Right cardiac atrium (tissue), 5 donors: Measurements from ENCODE around the gene SHROOM4. TPM values are rescaled to one million over a fixed set of nuclear protein-coding genes. Genes with fewer than 3 reads are reported as not detected.
A peak's percentile ranks its signal among the peaks of the same experiment; 100 is the strongest.

Source experiments
- ATAC-seq, 2 donors: fragments of 200-7000 bp; cut with Tn5 transposase; one replicate each; pipeline versions ENCODE4 v1.8.0 to v1.9.1; 2020; ENCODE audit warnings: moderate library complexity in 2 of 2, mild to moderate bottlenecking in 1 of 2
- DNase-seq, 3 donors: peaks; one replicate each; pipeline ENCODE4 v3.0.0-alpha.2; 2020
- H3K27ac ChIP-seq: one replicate; pipeline ENCODE4 v1.5.1; 2013; ENCODE audit warnings: mild to moderate bottlenecking, low read length, control low read depth, moderate library complexity
- H3K27me3 ChIP-seq: one replicate; pipeline ENCODE4 v1.6.1; 2013; ENCODE audit not compliant: control insufficient read depth, insufficient read depth
- H3K4me1 ChIP-seq: one replicate; pipeline ENCODE4 v1.6.1; 2013; ENCODE audit warnings: low read length; ENCODE audit not compliant: control insufficient read depth, insufficient read depth
- H3K4me3 ChIP-seq: one replicate; pipeline ENCODE4 v1.5.1; 2013; ENCODE audit warnings: low read length, control low read depth
- H3K9me3 ChIP-seq: one replicate; pipeline ENCODE4 v1.6.1; 2013; ENCODE audit warnings: low read length; ENCODE audit not compliant: control insufficient read depth
- WGBS: extraction: QIAGEN DNeasy Blood & Tissue Kit; methylation state at CpG from one replicate; pipeline ENCODE4 v1.1.7; 2013; 5-methylcytosine and 5-hydroxymethylcytosine counted together
- intact Hi-C, 4 donors: fragments of 100-400 bp; cut with DNase I; formaldehyde crosslinking; loops; one replicate each; pipeline versions ENCODE4 v1.11.0 to v1.14.0; 2022 to 2023
- polyA plus RNA-seq: library from polyadenylated mRNA; stranded (reverse); fragments of 200-250 nt; gene quantifications from one replicate; pipeline ENCODE4 v1.2.3, GENCODE V29; 2013
- total RNA-seq, 4 donors: library from RNA; stranded (reverse); fragmentation: NEBNext Ultra II Directional; extraction: Animal tissue kit (Norgen Biotek cat#: 25700); gene quantifications; one replicate each; pipeline ENCODE4 v1.2.1, GENCODE V29; 2021
- donor health status: healthy with polysubstance abuse.
- donor health status: DM: no; HTN: yes; CAD: no.
- donor health status: DM: no; HTN: no; CAD: no.
- donor health status: DM: no; HTN: yes; CAD: no; lungs with severe emphysema.
- donor health status: DM: yes; HTN: yes; CAD: no.

Gene SHROOM4
- total and polyA plus RNA-seq, 5 donors = 6.2 to 12.9 (median 9.0) TPM

DNA sequence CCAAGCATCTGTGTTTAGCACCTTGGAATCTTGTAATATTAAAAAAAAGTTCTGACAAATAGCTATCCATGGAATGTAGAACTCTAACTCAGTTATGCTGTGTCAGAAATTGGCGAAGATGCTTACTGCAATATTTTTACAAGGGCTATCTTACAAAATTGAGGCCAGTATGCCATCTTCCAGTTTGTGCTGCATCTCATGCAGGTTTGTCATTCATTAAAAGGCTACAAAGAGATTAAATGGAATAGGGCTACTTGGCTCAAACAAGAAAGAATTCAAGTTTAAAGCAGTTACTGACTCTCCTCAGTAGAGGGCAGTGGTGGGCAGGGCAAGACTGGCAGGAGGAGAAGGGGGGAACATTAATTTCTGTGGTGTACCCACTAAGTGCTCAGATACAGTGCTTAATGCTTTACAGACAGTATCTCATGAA lies 66.5 kb downstream of the SHROOM4 start:
- WGBS = 86% methylated on average over 1 of the region's 1 CpG
- intact Hi-C loops = loop anchor here in 3 of 4 donors (2.0 to 10.0 kb wide), 4 partner anchors 67 to 157 kb away; partner anchors contain the start of gene SHROOM4 (in 1 of the 3)
- Histone ChIP-seq H3K27ac (no peak overlapping the region), H3K27me3 (no peaks in the 10 kb centered on the region), H3K9me3 (no peaks in the 10 kb centered on the region), H3K4me1 (no peaks in the 10 kb centered on the region), H3K4me3 (no peak overlapping the region)
- ATAC-seq (peak in 1 of 2 donors; percentile 43), DNase-seq (no peak)

DNA sequence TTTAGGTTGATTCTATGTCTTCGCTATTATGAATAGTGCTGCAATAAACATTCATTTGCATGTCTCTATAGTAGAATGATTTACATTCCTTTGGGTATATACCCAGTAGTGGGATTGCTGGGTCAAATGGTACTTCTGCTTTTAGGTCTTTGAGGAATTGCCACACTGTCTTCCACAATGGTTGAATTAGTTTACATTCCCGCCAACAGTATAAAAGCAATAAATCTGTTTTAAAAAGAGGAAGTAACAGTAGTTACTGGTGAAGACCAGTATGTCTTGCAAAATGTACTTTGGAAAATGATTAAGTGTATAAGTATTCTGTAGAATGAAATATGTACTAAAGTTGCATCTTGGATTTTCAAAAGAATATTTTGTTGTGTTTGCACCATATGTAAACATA lies 77.3 kb downstream of the SHROOM4 start:
- Histone ChIP-seq H3K9me3 (no peaks in the 10 kb centered on the region), H3K27ac (no peak overlapping the region), H3K4me3 (no peak overlapping the region), H3K4me1 (no peaks in the 10 kb centered on the region), H3K27me3 (no peaks in the 10 kb centered on the region)
- WGBS = 84% methylated on average over 2 of the region's 2 CpGs
- DNase-seq (no peak), ATAC-seq (no peak)
- intact Hi-C loops = no loop called here

DNA sequence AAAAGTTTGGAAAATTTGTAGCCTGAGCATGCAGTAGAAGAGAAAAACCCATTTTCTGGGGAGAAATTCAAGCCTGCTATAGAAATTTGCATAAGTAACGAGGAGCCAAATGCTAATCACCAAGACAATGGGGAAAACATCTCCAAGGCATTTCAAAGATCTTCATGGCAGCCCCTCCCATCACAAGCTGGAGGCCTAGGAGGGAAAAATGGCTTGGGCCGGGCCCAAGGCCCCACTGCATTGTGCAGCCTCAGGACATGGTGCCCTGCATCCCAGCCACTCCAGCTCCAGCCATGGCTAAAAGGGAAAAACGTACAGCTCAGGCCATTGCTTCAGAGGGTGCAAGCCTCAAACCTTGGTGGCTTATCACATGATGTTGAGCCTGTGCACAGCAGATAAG lies 87.7 kb downstream of the SHROOM4 start:
- Histone ChIP-seq H3K4me1 (no peaks in the 10 kb centered on the region), H3K27me3 (no peaks in the 10 kb centered on the region), H3K27ac (no peak overlapping the region), H3K9me3 (no peaks in the 10 kb centered on the region), H3K4me3 (no peak overlapping the region)
- intact Hi-C loops = no loop called here
- 90% methylated on average over 3 of the region's 3 CpGs for WGBS
- DNase-seq (no peak), ATAC-seq (no peak)

DNA sequence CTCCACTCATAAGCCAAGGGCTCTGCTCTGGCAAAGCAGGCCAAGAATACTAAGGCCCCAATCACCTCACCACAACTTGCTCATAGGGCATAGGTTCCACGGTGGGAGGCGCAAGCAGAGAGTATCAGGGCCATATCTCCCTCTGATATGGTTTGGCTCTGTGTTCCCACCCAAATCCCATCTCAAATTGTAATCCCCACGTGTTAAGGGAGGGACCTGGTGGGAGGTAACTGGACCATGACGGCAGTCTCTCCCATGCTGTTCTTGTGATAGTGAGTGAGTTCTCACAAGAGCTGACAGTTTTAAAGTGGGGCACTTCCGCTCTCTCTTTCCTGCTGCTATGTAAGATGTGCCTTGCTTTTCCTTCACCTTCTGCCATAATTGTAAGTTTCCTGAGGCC lies 88.7 kb downstream of the SHROOM4 start:
- Histone ChIP-seq H3K27ac (no peak overlapping the region), H3K27me3 (no peaks in the 10 kb centered on the region), H3K9me3 (no peaks in the 10 kb centered on the region), H3K4me1 (no peaks in the 10 kb centered on the region), H3K4me3 (no peak overlapping the region)
- no peak for DNase-seq
- 80% methylated on average over 5 of the region's 5 CpGs for WGBS
- ATAC-seq = no peak
- intact Hi-C loops = no loop called here

DNA sequence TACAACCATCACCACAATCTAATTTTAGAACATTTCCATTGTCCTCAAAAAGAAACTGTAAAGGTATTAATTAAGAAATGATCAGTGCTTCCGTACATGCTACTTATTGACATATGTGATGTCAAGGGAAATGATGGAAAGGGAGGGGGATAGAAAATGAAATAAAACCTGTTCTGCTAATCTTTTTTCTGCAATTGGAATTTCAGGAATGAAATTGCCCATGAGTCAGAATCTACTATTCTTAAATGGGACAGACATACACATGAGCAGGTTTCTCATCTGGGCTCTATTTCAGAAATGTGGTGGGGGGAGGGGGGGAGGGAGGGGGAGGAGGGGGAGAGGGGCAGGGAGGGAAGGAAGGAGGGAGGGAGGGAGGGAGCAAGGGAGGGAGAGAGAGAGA lies 91.0 kb downstream of the SHROOM4 start:
- 95% methylated on average over 1 of the region's 1 CpG for WGBS
- no peak for ATAC-seq
- intact Hi-C loops = no loop called here

DNA sequence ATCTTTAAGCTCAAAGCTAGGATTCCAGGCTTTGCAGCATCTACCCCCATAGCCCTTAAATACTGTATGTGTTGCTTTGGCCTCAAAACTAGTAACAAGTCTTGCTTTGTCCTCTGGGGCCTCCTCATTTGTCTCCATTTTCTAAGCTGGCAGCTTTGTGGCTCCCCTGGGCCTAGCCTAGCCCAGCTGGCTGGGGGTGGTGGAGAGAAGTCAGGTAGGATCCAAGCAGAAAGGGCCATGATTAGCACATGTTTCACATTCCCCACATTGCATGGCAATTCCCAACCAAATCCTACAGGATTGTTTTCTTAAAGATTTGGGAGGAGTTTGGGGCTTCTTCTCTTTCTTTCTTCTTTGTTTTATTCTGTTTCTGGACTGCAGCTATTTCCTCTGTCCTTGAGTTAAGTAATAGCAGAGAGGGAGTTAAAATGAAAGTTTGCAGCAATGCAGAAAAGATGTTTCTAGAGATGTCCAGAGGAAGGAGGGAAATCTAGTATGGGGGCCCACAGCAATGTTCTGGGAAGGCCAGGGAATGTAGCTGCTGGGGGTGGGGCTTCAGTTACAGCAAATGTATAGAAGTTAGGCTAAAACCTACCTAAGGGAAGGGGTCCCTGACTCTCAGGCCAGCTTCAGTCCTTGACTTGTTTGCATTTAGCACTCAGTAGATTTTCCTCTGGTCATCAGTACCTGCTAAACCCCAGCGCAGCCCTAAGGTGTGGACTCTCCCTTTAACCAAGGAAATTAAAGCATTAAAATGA lies 92.1 kb downstream of the SHROOM4 start:
- Histone ChIP-seq H3K4me3 (no peak overlapping the region), H3K9me3 (no peaks in the 10 kb centered on the region), H3K4me1 (no peaks in the 10 kb centered on the region), H3K27ac (no peak overlapping the region), H3K27me3 (no peaks in the 10 kb centered on the region)
- DNase-seq = no peak
- WGBS = 93% methylated on average over 1 of the region's 1 CpG
- intact Hi-C loops = no loop called here
- no peak for ATAC-seq

More for the DNA sequence above, 91.0 kb downstream of the SHROOM4 start:
- H3K9me3 ChIP-seq = no peaks in the 10 kb centered on the region
- H3K4me1 ChIP-seq = no peaks in the 10 kb centered on the region
- no peak for DNase-seq
- H3K27ac ChIP-seq = no peak overlapping the region
- no peaks in the 10 kb centered on the region for H3K27me3 ChIP-seq
- H3K4me3 ChIP-seq = no peak overlapping the region

DNA sequence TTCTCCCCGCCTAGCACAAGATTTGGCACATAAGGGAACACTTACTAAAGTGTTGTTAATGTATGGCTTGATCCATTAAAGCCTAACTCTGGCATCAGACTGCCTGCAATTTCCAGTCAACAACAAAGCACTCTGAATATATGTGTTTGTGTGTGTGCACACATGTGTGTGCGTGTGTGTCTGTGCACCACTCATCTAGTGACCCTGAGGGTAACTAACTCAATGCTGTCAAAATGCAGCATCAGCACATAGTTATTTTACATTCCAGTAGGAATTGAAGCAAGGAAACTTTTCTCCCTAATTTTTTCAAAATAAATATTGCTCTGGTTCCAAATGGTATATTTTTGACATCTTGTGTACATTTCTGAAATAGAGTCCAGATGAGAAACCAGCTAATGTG lies 94.4 kb downstream of the SHROOM4 start:
- 90% methylated on average over 2 of the region's 2 CpGs for WGBS
- H3K27ac ChIP-seq = no peak overlapping the region
- no peaks in the 10 kb centered on the region for H3K4me1 ChIP-seq
- H3K27me3 ChIP-seq = no peaks in the 10 kb centered on the region
- H3K4me3 ChIP-seq = no peak overlapping the region
- intact Hi-C loops = no loop called here
- ATAC-seq (no peak), DNase-seq (no peak)
- no peaks in the 10 kb centered on the region for H3K9me3 ChIP-seq

DNA sequence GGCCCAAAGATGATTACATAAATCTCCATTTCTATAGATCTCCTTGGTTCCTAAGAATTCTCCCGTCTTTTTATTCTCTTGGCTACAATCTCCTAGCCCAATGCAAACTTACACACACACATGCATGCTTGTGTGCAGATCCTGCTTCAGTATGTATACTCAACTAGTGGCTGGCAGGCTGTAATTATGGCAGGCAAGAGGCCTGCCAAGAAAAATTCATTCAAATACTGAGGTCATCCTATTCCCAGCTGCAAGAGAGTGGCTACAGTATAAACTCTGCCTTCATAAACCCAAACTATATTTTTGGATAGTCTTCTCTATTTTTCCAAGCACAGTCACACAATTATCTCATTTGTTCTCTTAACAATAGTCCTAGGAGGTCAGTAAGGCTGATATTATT lies 95.2 kb downstream of the SHROOM4 start:
- ATAC-seq = no peak
- no peak overlapping the region for H3K4me3 ChIP-seq
- 79% methylated on average over 1 of the region's 1 CpG for WGBS
- H3K27ac ChIP-seq = no peak overlapping the region
- H3K9me3 ChIP-seq = no peaks in the 10 kb centered on the region
- no peaks in the 10 kb centered on the region for H3K4me1 ChIP-seq
- intact Hi-C loops = no loop called here
- no peaks in the 10 kb centered on the region for H3K27me3 ChIP-seq
- no peak for DNase-seq

DNA sequence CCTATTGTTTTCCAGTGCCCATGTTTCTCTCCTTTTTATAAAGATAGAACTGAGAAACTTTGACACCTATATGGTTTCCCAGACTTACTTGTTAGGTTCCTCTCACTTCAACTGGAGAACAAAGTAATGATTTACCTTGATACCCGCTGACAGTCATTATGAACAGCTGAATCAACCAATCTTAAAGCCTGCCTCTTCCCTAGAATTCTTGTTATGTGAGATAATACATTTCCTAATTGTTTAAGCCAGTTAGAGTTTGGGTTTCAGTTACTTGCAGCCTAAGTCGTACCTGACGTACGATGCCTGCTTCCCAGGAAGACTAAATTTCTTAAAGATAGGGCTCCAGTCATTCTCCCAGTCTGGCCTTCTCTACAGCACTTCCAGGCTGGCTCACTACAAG lies 97.3 kb downstream of the SHROOM4 start:
- Histone ChIP-seq H3K27me3 (no peaks in the 10 kb centered on the region), H3K4me1 (no peaks in the 10 kb centered on the region), H3K9me3 (no peaks in the 10 kb centered on the region), H3K4me3 (no peak overlapping the region), H3K27ac (no peak overlapping the region)
- no peak for DNase-seq
- 97% methylated on average over 4 of the region's 4 CpGs for WGBS
- intact Hi-C loops = no loop called here
- no peak for ATAC-seq

DNA sequence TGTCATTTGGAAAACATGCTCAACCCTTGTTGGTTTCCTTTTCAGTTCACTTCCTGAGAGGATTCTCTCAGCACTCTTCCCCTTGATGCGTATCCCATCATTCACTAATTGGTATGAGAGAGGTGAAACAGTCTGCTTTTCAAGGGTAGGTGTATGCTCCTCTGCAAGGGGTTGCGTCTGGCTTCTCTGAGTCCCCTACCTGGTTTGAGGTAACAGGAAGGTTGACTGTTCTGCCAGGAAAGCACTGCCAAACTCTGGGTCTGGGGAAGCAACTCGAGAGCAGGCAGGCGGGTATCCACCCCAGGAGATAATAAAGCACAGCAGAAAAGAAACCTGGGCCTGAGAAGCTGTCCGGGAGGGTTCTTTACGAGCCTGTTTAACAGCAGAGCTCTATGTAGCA lies 101.2 kb downstream of the SHROOM4 start:
- ATAC-seq (no peak), DNase-seq (no peak)
- no peak overlapping the region for H3K4me3 ChIP-seq
- 88% methylated on average over 6 of the region's 6 CpGs for WGBS
- H3K9me3 ChIP-seq = no peaks in the 10 kb centered on the region
- no peak overlapping the region for H3K27ac ChIP-seq
- H3K27me3 ChIP-seq = no peaks in the 10 kb centered on the region
- intact Hi-C loops = no loop called here
- no peaks in the 10 kb centered on the region for H3K4me1 ChIP-seq

DNA sequence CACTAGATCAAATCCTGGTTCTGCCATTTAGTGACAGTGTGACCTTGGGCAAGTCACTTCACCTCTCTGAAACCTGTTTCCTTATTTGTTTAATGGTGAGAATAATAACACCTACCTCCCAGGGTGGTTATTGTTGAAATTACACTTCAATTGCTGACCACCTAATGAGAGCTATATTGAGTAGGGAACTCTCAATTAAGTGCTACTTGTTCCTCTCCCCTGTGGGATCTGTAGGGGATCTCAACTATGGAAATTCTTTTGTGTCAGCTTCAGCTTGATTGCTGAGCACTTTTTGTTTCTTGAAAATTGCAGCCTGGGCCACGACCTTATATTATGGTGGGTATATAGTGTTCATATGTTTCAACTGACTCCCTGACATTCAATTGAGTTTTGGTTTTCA lies 102.1 kb downstream of the SHROOM4 start:
- no peak for ATAC-seq
- no peaks in the 10 kb centered on the region for H3K27me3 ChIP-seq

More for the DNA sequence above, 102.1 kb downstream of the SHROOM4 start:
- 55% methylated on average over 1 of the region's 1 CpG for WGBS
- no peak for DNase-seq
- no peak overlapping the region for H3K4me3 ChIP-seq
- intact Hi-C loops = no loop called here
- H3K4me1 ChIP-seq = no peaks in the 10 kb centered on the region
- H3K27ac ChIP-seq = no peak overlapping the region
- no peaks in the 10 kb centered on the region for H3K9me3 ChIP-seq
